NB4 (cell line): ENCODE data around the gene PLCB4.

Source experiments
- DNase-seq: peaks from one replicate; pipeline ENCODE4 v3.0.0; 2010; ENCODE audit warnings: low read depth
- H3K4me3 ChIP-seq: one replicate; pipeline ENCODE4 v1.5.1; 2011; ENCODE audit warnings: mild to moderate bottlenecking, low read depth, low read length, moderate library complexity
- CTCF ChIP-seq: IDR thresholded peaks from one replicate; pipeline ENCODE4 v1.5.1; 2012; ENCODE audit warnings: low read depth, low read length
- MAX ChIP-seq: IDR thresholded peaks from 2 replicates; pipeline ENCODE4 v1.6.1; 2011; ENCODE audit warnings: low read depth, low read length
- MYC ChIP-seq: IDR thresholded peaks from 2 replicates; pipeline ENCODE4 v1.6.1; 2011; ENCODE audit warnings: low read depth, low read length
- POLR2A ChIP-seq: IDR thresholded peaks from 2 replicates; pipeline ENCODE4 v1.6.1; 2011; ENCODE audit warnings: mild to moderate bottlenecking; ENCODE audit not compliant: insufficient read length; ENCODE audit errors: extremely low read depth

The PLCB4 gene

GRCh38 chr20:9499126-9499899 is 430.4 kb downstream of the PLCB4 start:
- TF ChIP-seq CTCF (no peak), POLR2A (no peak), MAX (no peak), MYC (no peak)
- no peak overlapping the region for H3K4me3 ChIP-seq
- DNase-seq, result no peak

- peak; percentile 68 for DNase-seq
- no peak overlapping the region for H3K4me3 ChIP-seq
- no peak for TF ChIP-seq POLR2A
- TF ChIP-seq CTCF, result no peak
- no peak for TF ChIP-seq MYC
- no peak for TF ChIP-seq MAX
These were observed 431.2 kb downstream of the PLCB4 start for GRCh38 chr20:9500121-9500520.

- H3K4me3 ChIP-seq, result no peak overlapping the region
- no peak for DNase-seq
- TF ChIP-seq MYC (no peak), POLR2A (no peak), CTCF (no peak), MAX (no peak)
These were observed 432.6 kb downstream of the PLCB4 start for GRCh38 chr20:9501473-9501872.

- TF ChIP-seq MYC, result no peak
- peak; percentile 21 for TF ChIP-seq CTCF
- peak; percentile 89 for DNase-seq
- no peak overlapping the region for H3K4me3 ChIP-seq
These were observed 434.8 kb downstream of the PLCB4 start for GRCh38 chr20:9503526-9504245.

GRCh38 chr20:9506280-9506821 is 437.5 kb downstream of the PLCB4 start:
- no peak for DNase-seq
- H3K4me3 ChIP-seq, result no peak overlapping the region
- no peak for TF ChIP-seq CTCF
- no peak for TF ChIP-seq MYC
- TF ChIP-seq MAX, result no peak
- no peak for TF ChIP-seq POLR2A
